ENCODE measurements around the gene SLC13A2. TPM values are rescaled to one million over a fixed set of nuclear protein-coding genes. Genes with fewer than 3 reads are reported as not detected.

The SLC13A2 gene
- total RNA-seq, 2 donors from 2014 or later, result not detected

DNA sequence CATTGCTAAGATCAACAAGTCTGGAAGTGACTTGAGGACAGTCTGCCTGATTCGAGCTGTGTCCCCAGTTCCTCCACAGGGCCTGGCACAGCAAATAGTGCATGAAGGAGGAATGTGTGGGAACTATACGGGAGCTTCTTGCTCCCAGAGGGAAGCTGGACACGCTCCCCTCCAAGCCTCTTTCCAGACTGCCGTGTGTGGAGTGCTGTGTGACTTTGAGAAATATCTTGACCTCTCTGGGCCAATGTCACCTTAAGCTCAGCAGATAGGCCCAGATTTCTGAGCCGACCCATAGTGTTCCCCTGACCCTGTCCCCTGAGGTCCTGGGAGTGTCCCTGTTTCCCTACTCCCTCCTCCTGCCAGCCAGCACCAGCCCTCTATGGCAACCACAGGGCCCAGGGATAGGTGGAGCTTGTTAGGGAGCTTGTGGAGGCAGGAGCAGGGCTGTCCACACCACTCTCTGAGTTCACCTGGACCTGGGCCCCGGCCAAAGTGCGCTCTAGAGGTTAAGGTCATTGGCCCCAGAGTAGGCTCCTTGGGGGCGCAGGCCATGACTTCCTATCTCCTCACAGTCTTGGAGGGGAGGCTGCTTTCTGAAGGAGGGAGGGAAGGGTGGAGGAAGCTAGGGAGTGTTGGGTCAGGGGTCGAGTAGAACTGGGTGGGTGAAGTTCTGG is 26.4 kb downstream of the SLC13A2 start:
- DNase-seq, result no peak
- Mint-ChIP-seq H3K36me3 (ENCODE audit: low read depth) (no peaks in the 10 kb centered on the region), H3K27ac (no peak overlapping the region), H3K4me1 (peaks cover 9% of the 10 kb centered on the region), H3K9me3 (no peaks in the 10 kb centered on the region), H3K27me3 (ENCODE audit: insufficient read depth) (peaks cover 3% of the 10 kb centered on the region), H3K4me3 (no peak overlapping the region)
- H3K4me1 ChIP-seq (ENCODE audit: control insufficient read depth, insufficient read depth, low read length), result no peaks in the 10 kb centered on the region
- 79 to 81% methylated on average over 6 to 9 of the region's 9 CpGs for WGBS, 2 experiments (ENCODE audit: insufficient coverage in 1 of 2, insufficient read length in 1 of 2)
- no peaks in the 10 kb centered on the region for H3K9me3 ChIP-seq (ENCODE audit: control insufficient read depth, low read length)
- H3K4me3 ChIP-seq (ENCODE audit: low read length), result no peak overlapping the region
- no peak overlapping the region for H3K27ac ChIP-seq (ENCODE audit: low read depth, low read length)
- no peak overlapping the region for H3K9ac ChIP-seq (ENCODE audit: extremely low read depth, low read length, poor library complexity, severe bottlenecking)
- H3K36me3 ChIP-seq (ENCODE audit: control insufficient read depth, insufficient read depth, low read length), result no peaks in the 10 kb centered on the region
- peaks cover 13% of the 10 kb centered on the region for H3K27me3 ChIP-seq (ENCODE audit: control insufficient read depth, insufficient read depth, low read length, poor library complexity, severe bottlenecking)
- TF ChIP-seq, protein P1, sequence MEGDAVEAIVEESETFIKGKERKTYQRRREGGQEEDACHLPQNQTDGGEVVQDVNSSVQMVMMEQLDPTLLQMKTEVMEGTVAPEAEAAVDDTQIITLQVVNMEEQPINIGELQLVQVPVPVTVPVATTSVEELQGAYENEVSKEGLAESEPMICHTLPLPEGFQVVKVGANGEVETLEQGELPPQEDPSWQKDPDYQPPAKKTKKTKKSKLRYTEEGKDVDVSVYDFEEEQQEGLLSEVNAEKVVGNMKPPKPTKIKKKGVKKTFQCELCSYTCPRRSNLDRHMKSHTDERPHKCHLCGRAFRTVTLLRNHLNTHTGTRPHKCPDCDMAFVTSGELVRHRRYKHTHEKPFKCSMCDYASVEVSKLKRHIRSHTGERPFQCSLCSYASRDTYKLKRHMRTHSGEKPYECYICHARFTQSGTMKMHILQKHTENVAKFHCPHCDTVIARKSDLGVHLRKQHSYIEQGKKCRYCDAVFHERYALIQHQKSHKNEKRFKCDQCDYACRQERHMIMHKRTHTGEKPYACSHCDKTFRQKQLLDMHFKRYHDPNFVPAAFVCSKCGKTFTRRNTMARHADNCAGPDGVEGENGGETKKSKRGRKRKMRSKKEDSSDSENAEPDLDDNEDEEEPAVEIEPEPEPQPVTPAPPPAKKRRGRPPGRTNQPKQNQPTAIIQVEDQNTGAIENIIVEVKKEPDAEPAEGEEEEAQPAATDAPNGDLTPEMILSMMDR (conservative IDR thresholded peaks at IDR 0.05), result no peak

DNA sequence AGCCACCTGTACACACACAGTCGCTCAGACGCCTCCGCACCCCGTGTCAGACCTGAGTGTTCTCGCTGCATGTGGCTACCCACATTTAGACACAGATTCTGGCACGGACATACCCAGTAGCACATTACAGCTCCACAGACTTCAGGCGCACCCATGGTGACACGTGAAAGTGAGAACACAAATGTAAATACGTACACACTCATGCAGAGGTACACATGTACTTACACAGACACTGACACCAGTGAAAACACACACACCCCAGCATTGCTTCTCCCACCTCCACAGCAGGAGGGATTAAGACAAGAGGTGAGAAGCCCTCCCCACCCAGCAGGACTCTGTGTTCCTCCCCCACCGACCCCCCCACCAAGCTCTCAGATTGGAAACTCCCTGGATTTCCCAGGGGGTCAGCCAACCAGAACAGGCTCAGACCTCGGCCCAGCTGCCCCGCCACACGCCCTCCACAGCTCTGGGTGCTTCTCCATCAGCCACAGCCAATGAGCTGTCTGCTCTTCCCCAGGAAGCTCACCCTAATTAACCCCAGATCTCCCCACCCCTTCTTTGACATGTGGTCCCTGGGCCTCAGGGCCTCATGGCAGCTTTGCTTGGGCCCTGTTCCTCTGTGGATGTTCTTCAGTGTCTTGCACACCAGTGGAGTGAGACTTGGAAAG is 27.4 kb downstream of the SLC13A2 start:
- no peaks in the 10 kb centered on the region for H3K9me3 ChIP-seq (ENCODE audit: control insufficient read depth, low read length)
- H3K27me3 ChIP-seq (ENCODE audit: control insufficient read depth, insufficient read depth, low read length, poor library complexity, severe bottlenecking), result peaks cover 8% of the 10 kb centered on the region
- no peak overlapping the region for H3K27ac Mint-ChIP-seq
- no peaks in the 10 kb centered on the region for H3K9me3 Mint-ChIP-seq
- peaks cover 5% of the 10 kb centered on the region for H3K27me3 Mint-ChIP-seq (ENCODE audit: insufficient read depth)
- no peak overlapping the region for H3K4me3 Mint-ChIP-seq
- no peak overlapping the region for H3K9ac ChIP-seq (ENCODE audit: extremely low read depth, low read length, poor library complexity, severe bottlenecking)
- no peaks in the 10 kb centered on the region for H3K4me1 ChIP-seq (ENCODE audit: control insufficient read depth, insufficient read depth, low read length)
- H3K4me1 Mint-ChIP-seq, result peaks cover 9% of the 10 kb centered on the region
- H3K36me3 Mint-ChIP-seq (ENCODE audit: low read depth), result no peaks in the 10 kb centered on the region
- H3K27ac ChIP-seq (ENCODE audit: low read depth, low read length), result no peak overlapping the region
- H3K36me3 ChIP-seq (ENCODE audit: control insufficient read depth, insufficient read depth, low read length), result no peaks in the 10 kb centered on the region
- TF ChIP-seq, protein P1 (conservative IDR thresholded peaks at IDR 0.05), result no peak
- 78 to 79% methylated on average over 9 to 13 of the region's 13 CpGs for WGBS, 2 experiments (ENCODE audit: insufficient coverage in 1 of 2, insufficient read length in 1 of 2)
- no peak for DNase-seq
- H3K4me3 ChIP-seq (ENCODE audit: low read length), result no peak overlapping the region

DNA sequence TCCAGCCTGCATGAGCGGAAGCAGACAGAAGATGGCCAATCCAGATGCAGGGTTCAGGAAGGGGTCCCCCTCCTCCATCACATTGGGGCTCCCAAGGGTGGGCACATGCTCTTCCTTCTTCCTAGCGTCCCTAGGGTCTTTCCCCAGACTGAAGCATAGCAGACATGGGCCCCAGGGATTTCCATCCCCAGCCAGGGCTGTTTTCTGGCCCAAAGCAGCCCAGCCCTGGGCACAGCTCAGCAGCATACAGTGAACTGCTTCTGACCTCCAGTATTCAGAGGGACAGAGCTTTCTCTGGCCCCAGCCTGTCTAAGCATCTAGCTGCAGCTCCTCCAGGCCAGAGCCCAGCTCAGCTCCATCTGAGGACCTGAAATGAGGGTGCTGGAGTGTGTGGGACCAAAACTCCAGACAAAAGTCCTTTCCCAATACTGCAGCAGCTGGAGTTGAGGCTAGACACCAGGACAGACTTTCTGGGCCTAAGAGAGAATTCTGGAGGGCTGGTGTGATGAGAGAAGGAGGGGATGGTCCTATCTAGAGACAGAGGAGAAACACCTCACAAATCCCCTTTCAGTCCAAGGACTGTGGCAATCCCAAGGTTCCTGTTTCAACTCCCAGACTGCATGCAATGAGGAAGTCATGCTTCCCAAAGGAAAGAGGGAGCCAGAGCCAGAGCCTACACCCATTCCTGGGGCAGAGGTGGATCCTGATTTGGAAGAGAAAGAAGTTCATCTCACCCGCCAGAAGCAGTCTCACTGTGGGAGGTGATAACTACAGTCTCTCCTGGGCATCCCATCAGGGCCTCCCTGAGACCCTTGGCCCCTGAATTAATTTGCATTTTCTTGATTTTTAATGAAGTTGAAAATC is 28.2 kb downstream of the SLC13A2 start:
- H3K27ac Mint-ChIP-seq, result no peak overlapping the region
- peaks cover 4% of the 10 kb centered on the region for H3K27me3 Mint-ChIP-seq (ENCODE audit: insufficient read depth)
- Histone ChIP-seq H3K4me3 (ENCODE audit: low read length) (no peak overlapping the region), H3K27me3 (ENCODE audit: control insufficient read depth, insufficient read depth, low read length, poor library complexity, severe bottlenecking) (peaks cover 8% of the 10 kb centered on the region), H3K4me1 (ENCODE audit: control insufficient read depth, insufficient read depth, low read length) (no peaks in the 10 kb centered on the region), H3K27ac (ENCODE audit: low read depth, low read length) (no peak overlapping the region), H3K9me3 (ENCODE audit: control insufficient read depth, low read length) (no peaks in the 10 kb centered on the region), H3K9ac (ENCODE audit: extremely low read depth, low read length, poor library complexity, severe bottlenecking) (no peak overlapping the region), H3K36me3 (ENCODE audit: control insufficient read depth, insufficient read depth, low read length) (no peaks in the 10 kb centered on the region)
- H3K36me3 Mint-ChIP-seq (ENCODE audit: low read depth), result no peaks in the 10 kb centered on the region
- DNase-seq, result no peak
- H3K4me3 Mint-ChIP-seq, result no peak overlapping the region
- H3K4me1 Mint-ChIP-seq, result peaks cover 9% of the 10 kb centered on the region
- TF ChIP-seq, protein P1 (conservative IDR thresholded peaks at IDR 0.05), result no peak
- 84 to 91% methylated on average over 2 to 3 of the region's 3 CpGs for WGBS, 2 experiments (ENCODE audit: insufficient coverage in 1 of 2, insufficient read length in 1 of 2)
- no peaks in the 10 kb centered on the region for H3K9me3 Mint-ChIP-seq

Measured in endodermal cell (in vitro differentiated cells).